HCT116 (cell line): ENCODE results near the gene FEM1B. TPM values are rescaled to one million over a fixed set of nuclear protein-coding genes. Genes with fewer than 3 reads are reported as not detected.
A peak's percentile ranks its signal among the peaks of the same experiment; 100 is the strongest.

Source experiments
- ATAC-seq: fragments of 200-7000 bp; cut with Tn5 transposase; 2 replicates; pipeline ENCODE4 v1.9.1; 2020; ENCODE audit warnings: mild to moderate bottlenecking, moderate library complexity
- BruUV-seq: library from RNA; stranded (reverse); fragments of 400-500 nt; replicated peaks from 2 replicates; lab custom pipeline; 2021; lab: Mats Ljungman, UMichigan
- CTCF ChIA-PET: fragments of 300-600 bp; sonication (Branson Sonifier 250); formaldehyde crosslinking; loops from one replicate; lab custom pipeline; 2021; ENCODE audit warnings: antibody characterized with exemption; lab: Charles Lee
- POLR2A ChIA-PET: fragments of 300-600, 350-600 bp; sonication (Branson Sonifier 250); formaldehyde crosslinking; loops from one replicate; lab custom pipeline; 2021; ENCODE audit warnings: antibody characterized with exemption; lab: Charles Lee
- RAD21 ChIA-PET, 2 experiments: fragments of 300-600 bp; sonication (Branson Sonifier 250); formaldehyde crosslinking; loops; one replicate each; lab custom pipeline; 2023; ENCODE audit warnings: low total read pairs in 2 of 2; ENCODE audit not compliant: uncharacterized antibody in 2 of 2, unreplicated experiment in 2 of 2, low non-redundant PET in 1 of 2; lab: Charles Lee
- DNase-seq: peaks from one replicate; pipeline ENCODE4 v3.0.0-alpha.2; 2010; ENCODE audit warnings: low read depth, low spot score
- H2AFZ ChIP-seq: fragments of 200-600 bp; shearing (Covaris generic), sonication (generic); 2 replicates; pipeline ENCODE4 v1.6.1; 2017; ENCODE audit warnings: low read depth, mixed run types, mixed read lengths, antibody characterized with exemption, low read length; ENCODE audit not compliant: poor library complexity, severe bottlenecking
- H3K27ac ChIP-seq: 2 replicates; pipeline ENCODE4 v1.5.1; 2012; ENCODE audit warnings: low read depth, low read length
- H3K27me3 ChIP-seq: fragments of 200-600 bp; sonication (generic); 2 replicates; pipeline ENCODE4 v1.6.1; 2016; ENCODE audit warnings: mixed run types, low read length, mixed read lengths; ENCODE audit not compliant: insufficient read depth
- H3K36me3 ChIP-seq, 2 experiments: fragments of 200-500 bp in 1 of 2; fragments of 200-600 bp in 1 of 2; sonication (Bioruptor generic) in 1 of 2; sonication (generic) in 1 of 2; 2 replicates each; pipeline versions ENCODE4 v1.5.1 to v1.6.1; 2014 to 2016; ENCODE audit warnings: low read length in 2 of 2, inconsistent platforms in 1 of 2, mixed read lengths in 1 of 2, mixed run types in 1 of 2; ENCODE audit not compliant: insufficient read depth in 2 of 2, control insufficient read depth in 1 of 2
- H3K4me1 ChIP-seq, 2 experiments: fragments of 200-600 bp in 1 of 2; sonication (generic) in 1 of 2; 2 replicates each; pipeline versions ENCODE4 v1.5.1 to v1.6.1; 2012 to 2017; ENCODE audit warnings: low read length in 2 of 2, inconsistent platforms in 1 of 2, mild to moderate bottlenecking in 1 of 2, mixed read lengths in 1 of 2, mixed run types in 1 of 2, moderate library complexity in 1 of 2; ENCODE audit not compliant: insufficient read depth in 2 of 2, control insufficient read depth in 1 of 2
- H3K4me2 ChIP-seq: fragments of 200-600 bp; sonication (generic); 2 replicates; pipeline ENCODE4 v1.6.1; 2017; ENCODE audit warnings: mixed run types, low read length, mixed read lengths
- H3K4me3 ChIP-seq, 2 experiments: fragments of 200-600 bp in 1 of 2; sonication (generic) in 1 of 2; replicated peaks in 1 of 2; 2 replicates each; pipeline ENCODE4 v1.5.1; 2011 to 2016; ENCODE audit warnings: low read length in 2 of 2, control low read depth in 1 of 2, low read depth in 1 of 2, mild to moderate bottlenecking in 1 of 2, mixed read lengths in 1 of 2, mixed run types in 1 of 2
- H3K79me2 ChIP-seq: fragments of 200-600 bp; sonication (generic); 2 replicates; pipeline ENCODE4 v1.6.1; 2017; ENCODE audit warnings: mild to moderate bottlenecking, mixed run types, low read length, moderate library complexity, mixed read lengths; ENCODE audit not compliant: insufficient read depth
- H3K9ac ChIP-seq: fragments of 200-600 bp; sonication (generic); 2 replicates; pipeline ENCODE4 v1.6.1; 2016; ENCODE audit warnings: low read length, mixed read lengths
- H3K9me2 ChIP-seq: fragments of 200-600 bp; sonication (generic), shearing (Covaris generic); 2 replicates; pipeline ENCODE4 v1.6.1; 2017; ENCODE audit warnings: mixed run types, mild to moderate bottlenecking, moderate library complexity; ENCODE audit not compliant: insufficient read depth
- H3K9me3 ChIP-seq, 2 experiments: fragments of 200-500 bp in 1 of 2; fragments of 200-600 bp in 1 of 2; sonication (Bioruptor generic) in 1 of 2; sonication (generic) in 1 of 2; 2 replicates each; pipeline ENCODE4 v1.6.1; 2014 to 2017; ENCODE audit warnings: low read length in 2 of 2, mixed read lengths in 2 of 2, inconsistent platforms in 1 of 2, low read depth in 1 of 2, mild to moderate bottlenecking in 1 of 2, mixed run types in 1 of 2, moderate library complexity in 1 of 2; ENCODE audit not compliant: control insufficient read depth in 1 of 2, insufficient read depth in 1 of 2
- H4K20me1 ChIP-seq: fragments of 200-600 bp; sonication (generic), shearing (Covaris generic); 2 replicates; pipeline ENCODE4 v1.6.1; 2017; ENCODE audit warnings: mixed run types, mild to moderate bottlenecking, moderate library complexity; ENCODE audit not compliant: insufficient read depth
- CBX3 ChIP-seq: IDR thresholded peaks from 2 replicates; pipeline ENCODE4 v1.6.1; 2012; ENCODE audit warnings: low read depth
- EGR1 ChIP-seq: IDR thresholded peaks from 2 replicates; pipeline ENCODE4 v1.6.1; 2012; ENCODE audit warnings: low read depth
- FOSL1 ChIP-seq: IDR thresholded peaks from 2 replicates; pipeline ENCODE4 v1.6.1; 2012; ENCODE audit warnings: low read depth
- JUND ChIP-seq: IDR thresholded peaks from 2 replicates; pipeline ENCODE4 v1.6.1; 2012
- POLR2A ChIP-seq: IDR thresholded peaks from 2 replicates; pipeline ENCODE4 v1.7.0; 2011; ENCODE audit warnings: borderline replicate concordance; ENCODE audit not compliant: insufficient read depth, insufficient read length; ENCODE audit errors: extremely low read depth
- RAD21 ChIP-seq: IDR thresholded peaks from 2 replicates; pipeline ENCODE4 v1.6.1; 2012; ENCODE audit warnings: low read depth, mild to moderate bottlenecking
- SIN3A ChIP-seq: IDR thresholded peaks from 2 replicates; pipeline ENCODE4 v1.6.1; 2012; ENCODE audit warnings: low read depth
- SP1 ChIP-seq: IDR thresholded peaks from 2 replicates; pipeline ENCODE4 v1.6.1; 2012; ENCODE audit warnings: low read depth
- YY1 ChIP-seq: IDR thresholded peaks from 2 replicates; pipeline ENCODE4 v1.6.1; 2011; ENCODE audit warnings: low read length, low read depth, moderate library complexity, mild to moderate bottlenecking; ENCODE audit not compliant: insufficient replicate concordance; ENCODE audit errors: extremely low read depth
- ZFX ChIP-seq: fragments of 450-650 bp; IDR thresholded peaks from 2 replicates; pipeline ENCODE4 v1.6.1; 2017
- ZNF274 ChIP-seq: fragments of 200-500 bp; sonication (Bioruptor generic); IDR thresholded peaks from 2 replicates; pipeline ENCODE4 v1.6.1; 2014; ENCODE audit warnings: mild to moderate bottlenecking, low read depth, low read length, inconsistent platforms
- intact Hi-C: fragments of 100-400 bp; cut with micrococcal nuclease; formaldehyde crosslinking; loops from 2 replicates; pipeline ENCODE4 v1.10.0; 2022
- total RNA-seq: library from RNA; stranded (reverse); gene quantifications from one replicate; pipeline ENCODE4 v1.2.1, GENCODE V29; 2021; ENCODE audit not compliant: unreplicated experiment
- TF ChIP-seq, protein P1 (sequence below), 3 experiments: fragments of 200-600 bp in 1 of 3; sonication (generic) in 1 of 3; IDR thresholded peaks in 2 of 3; conservative IDR thresholded peaks in 1 of 3; 2 replicates each; pipeline ENCODE4 v1.5.1; 2012 to 2017; ENCODE audit warnings: low read depth in 2 of 3, low read length in 2 of 3, antibody characterized with exemption in 1 of 3, borderline replicate concordance in 1 of 3, control low read depth in 1 of 3, mild to moderate bottlenecking in 1 of 3, mixed read lengths in 1 of 3, mixed run types in 1 of 3, moderate library complexity in 1 of 3; ENCODE audit not compliant: insufficient read depth in 1 of 3
- TF ChIP-seq, protein P2 (sequence below): IDR thresholded peaks from 2 replicates; pipeline ENCODE4 v1.6.1; 2012
- TF ChIP-seq, protein P3 (sequence below): IDR thresholded peaks from 2 replicates; pipeline ENCODE4 v1.6.1; 2012; ENCODE audit warnings: low read depth

FEM1B gene
- total RNA-seq, 1 experiment from 2014 or later: 39.7 TPM

DNA sequence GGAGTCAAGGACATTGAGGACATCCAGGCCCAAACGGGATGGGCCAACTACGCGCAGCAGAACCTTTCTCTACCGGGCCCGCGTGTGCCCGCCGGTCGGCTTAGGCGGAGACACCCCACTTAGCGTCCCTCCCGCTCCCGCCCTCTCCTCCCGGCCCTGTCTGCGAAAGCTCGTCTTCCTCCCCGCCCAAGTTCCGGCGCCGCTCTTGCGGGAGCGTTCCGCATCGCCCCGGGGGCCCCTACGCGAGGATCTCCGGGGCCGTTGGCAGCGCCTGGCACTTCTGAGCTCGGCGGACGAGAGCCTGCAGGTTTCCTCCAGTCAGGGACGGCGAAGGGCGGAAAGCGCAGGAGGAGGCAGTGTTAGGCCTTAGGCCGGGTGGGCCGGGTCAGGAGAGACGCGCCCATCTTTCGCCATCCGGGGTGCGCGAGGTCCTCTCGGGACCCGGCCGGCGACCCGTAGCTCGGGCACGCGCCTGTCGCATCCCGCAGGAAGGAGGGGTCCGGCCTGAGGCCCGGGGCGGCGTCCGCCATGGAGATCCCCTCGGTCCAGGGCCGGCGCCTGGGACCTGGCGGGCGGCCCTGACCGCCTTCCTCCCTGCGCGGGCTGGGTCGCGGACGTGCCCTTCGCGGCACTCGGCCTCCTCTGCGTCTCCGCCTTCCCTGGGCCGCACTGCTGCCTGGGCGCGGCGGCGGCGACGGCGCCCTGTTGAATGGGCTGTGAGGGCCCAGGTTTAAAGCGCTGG is at the start of gene FEM1B (continued):
- TF ChIP-seq, protein P1, sequence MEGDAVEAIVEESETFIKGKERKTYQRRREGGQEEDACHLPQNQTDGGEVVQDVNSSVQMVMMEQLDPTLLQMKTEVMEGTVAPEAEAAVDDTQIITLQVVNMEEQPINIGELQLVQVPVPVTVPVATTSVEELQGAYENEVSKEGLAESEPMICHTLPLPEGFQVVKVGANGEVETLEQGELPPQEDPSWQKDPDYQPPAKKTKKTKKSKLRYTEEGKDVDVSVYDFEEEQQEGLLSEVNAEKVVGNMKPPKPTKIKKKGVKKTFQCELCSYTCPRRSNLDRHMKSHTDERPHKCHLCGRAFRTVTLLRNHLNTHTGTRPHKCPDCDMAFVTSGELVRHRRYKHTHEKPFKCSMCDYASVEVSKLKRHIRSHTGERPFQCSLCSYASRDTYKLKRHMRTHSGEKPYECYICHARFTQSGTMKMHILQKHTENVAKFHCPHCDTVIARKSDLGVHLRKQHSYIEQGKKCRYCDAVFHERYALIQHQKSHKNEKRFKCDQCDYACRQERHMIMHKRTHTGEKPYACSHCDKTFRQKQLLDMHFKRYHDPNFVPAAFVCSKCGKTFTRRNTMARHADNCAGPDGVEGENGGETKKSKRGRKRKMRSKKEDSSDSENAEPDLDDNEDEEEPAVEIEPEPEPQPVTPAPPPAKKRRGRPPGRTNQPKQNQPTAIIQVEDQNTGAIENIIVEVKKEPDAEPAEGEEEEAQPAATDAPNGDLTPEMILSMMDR (IDR thresholded peaks at IDR 0.05 in 2 of 3, conservative IDR thresholded peaks at IDR 0.05 in 1 of 3; ENCODE audit: borderline replicate concordance in 1 of 3, insufficient read depth in 1 of 3, low read depth in 2 of 3, low read length in 2 of 3): no peak
- TF ChIP-seq, protein P2, sequence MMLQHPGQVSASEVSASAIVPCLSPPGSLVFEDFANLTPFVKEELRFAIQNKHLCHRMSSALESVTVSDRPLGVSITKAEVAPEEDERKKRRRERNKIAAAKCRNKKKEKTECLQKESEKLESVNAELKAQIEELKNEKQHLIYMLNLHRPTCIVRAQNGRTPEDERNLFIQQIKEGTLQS: no peak
- TF ChIP-seq POLR2A: peak; percentile 50

DNA sequence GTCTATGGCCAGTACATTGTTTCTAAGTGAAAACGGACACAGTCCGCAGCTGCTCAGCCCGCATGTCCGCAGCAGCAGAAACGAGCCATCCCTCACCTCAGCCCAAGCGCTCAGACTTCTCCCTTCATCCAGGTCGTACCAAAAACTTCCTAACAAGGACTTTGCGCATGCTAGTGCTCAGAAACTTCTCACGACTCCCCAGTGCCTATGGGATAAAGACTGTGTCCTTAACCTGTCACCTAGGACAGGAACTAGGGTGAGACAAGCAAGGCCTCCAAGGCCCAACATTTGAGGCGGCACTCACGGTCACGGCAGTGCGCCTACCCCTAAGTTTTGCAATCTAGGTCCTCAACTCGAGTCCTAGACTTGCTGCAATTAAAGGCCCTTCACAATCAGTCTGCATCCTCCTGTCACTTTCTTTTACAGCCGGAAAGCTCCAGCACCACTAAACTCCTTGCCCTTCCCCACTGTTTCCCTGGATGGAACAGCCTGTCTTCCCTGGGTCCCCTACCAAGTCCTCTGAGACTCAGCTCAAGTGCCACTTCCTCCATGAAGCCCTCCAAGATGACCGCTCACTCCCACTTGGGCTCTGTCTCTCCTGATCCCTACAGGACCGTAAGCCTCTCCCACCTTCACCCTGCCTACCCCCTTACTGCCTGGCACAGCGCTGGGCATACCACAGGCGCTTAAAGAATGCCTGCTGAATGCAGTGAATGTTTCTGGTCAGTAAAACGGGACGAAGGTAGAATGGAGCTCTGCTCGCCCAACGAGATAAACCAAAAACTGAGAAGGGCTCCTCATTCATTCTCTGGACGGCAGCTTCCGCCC is 49.2 kb upstream of the FEM1B start:
- H3K79me2 ChIP-seq: peaks cover 60% of the 10 kb centered on the region

More for the DNA sequence above, 49.2 kb upstream of the FEM1B start:
- intact Hi-C loops: no loop called here
- peak overlapping the region; percentile 85 to 94 for H3K4me3 ChIP-seq
- peak overlapping the region; percentile 90 for H3K9ac ChIP-seq
- TF ChIP-seq, protein P3, sequence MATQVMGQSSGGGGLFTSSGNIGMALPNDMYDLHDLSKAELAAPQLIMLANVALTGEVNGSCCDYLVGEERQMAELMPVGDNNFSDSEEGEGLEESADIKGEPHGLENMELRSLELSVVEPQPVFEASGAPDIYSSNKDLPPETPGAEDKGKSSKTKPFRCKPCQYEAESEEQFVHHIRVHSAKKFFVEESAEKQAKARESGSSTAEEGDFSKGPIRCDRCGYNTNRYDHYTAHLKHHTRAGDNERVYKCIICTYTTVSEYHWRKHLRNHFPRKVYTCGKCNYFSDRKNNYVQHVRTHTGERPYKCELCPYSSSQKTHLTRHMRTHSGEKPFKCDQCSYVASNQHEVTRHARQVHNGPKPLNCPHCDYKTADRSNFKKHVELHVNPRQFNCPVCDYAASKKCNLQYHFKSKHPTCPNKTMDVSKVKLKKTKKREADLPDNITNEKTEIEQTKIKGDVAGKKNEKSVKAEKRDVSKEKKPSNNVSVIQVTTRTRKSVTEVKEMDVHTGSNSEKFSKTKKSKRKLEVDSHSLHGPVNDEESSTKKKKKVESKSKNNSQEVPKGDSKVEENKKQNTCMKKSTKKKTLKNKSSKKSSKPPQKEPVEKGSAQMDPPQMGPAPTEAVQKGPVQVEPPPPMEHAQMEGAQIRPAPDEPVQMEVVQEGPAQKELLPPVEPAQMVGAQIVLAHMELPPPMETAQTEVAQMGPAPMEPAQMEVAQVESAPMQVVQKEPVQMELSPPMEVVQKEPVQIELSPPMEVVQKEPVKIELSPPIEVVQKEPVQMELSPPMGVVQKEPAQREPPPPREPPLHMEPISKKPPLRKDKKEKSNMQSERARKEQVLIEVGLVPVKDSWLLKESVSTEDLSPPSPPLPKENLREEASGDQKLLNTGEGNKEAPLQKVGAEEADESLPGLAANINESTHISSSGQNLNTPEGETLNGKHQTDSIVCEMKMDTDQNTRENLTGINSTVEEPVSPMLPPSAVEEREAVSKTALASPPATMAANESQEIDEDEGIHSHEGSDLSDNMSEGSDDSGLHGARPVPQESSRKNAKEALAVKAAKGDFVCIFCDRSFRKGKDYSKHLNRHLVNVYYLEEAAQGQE: no peak
- TF ChIP-seq RAD21: no peak
- TF ChIP-seq YY1: no peak
- no peak for TF ChIP-seq SP1
- no peak for TF ChIP-seq ZNF274
- no peak for TF ChIP-seq FOSL1
- TF ChIP-seq, protein P1 (IDR thresholded peaks at IDR 0.05 in 2 of 3, conservative IDR thresholded peaks at IDR 0.05 in 1 of 3; ENCODE audit: borderline replicate concordance in 1 of 3, insufficient read depth in 1 of 3, low read depth in 2 of 3, low read length in 2 of 3): no peak
- no peak for TF ChIP-seq ZFX
- no peak for TF ChIP-seq EGR1
- TF ChIP-seq JUND: no peak
- no peak for TF ChIP-seq CBX3
- TF ChIP-seq SIN3A: no peak
- DNase-seq: no peak
- H2AFZ ChIP-seq: no peak overlapping the region
- peaks cover 10 to 27% of the 10 kb centered on the region in 2 experiments; a peak in 3 of 4 replicates for H3K4me1 ChIP-seq
- ATAC-seq: no peak
- BruUV-seq: TSS peak; percentile 62
- peak overlapping the region; percentile 98 for H3K4me2 ChIP-seq
- no peaks in the 10 kb centered on the region; the same call in 1 of the 2 replicates for H4K20me1 ChIP-seq
- H3K9me2 ChIP-seq: no peaks in the 10 kb centered on the region
- ChIA-PET RAD21 (no interaction called here), POLR2A (no interaction called here), CTCF (no interaction called here)
- peak overlapping the region; percentile 88 for H3K27ac ChIP-seq
- H3K9me3 ChIP-seq: no peaks in the 10 kb centered on the region
- H3K36me3 ChIP-seq: peaks cover 0 to 7% of the 10 kb centered on the region in 2 experiments; a peak in 1 of 4 replicates
- H3K27me3 ChIP-seq: no peaks in the 10 kb centered on the region
